Natural killer cell treated with Interleukin-12 subunit alpha and Interleukin-12 subunit beta and Interleukin-15 and Interleukin-18, amount 100 ng/mL, for 72 hours (primary cell): ENCODE data around the gene CDC42BPB. TPM values are rescaled to one million over a fixed set of nuclear protein-coding genes. Genes with fewer than 3 reads are reported as not detected.

Source experiments
- ATAC-seq, 2 donors: fragments of 150-1000 bp; cut with Tn5 transposase in 1 of 2; sonication (Bioruptor Pico), chemical (Tn5 transposase) in 1 of 2; 2 replicates each; pipeline ENCODE4 v1.10.0; 2021
- DNase-seq: peaks from one replicate; pipeline ENCODE4 v3.0.0; 2022; ENCODE audit warnings: low spot score
- H3K27ac Mint-ChIP-seq, 2 donors: 1 replicate in 1 of 2; 2 replicates in 1 of 2; pipeline ENCODE4 v1.8.0; 2022; ENCODE audit warnings: mixed read lengths in 2 of 2, mild to moderate bottlenecking in 1 of 2, moderate library complexity in 1 of 2
- H3K27me3 Mint-ChIP-seq, 2 donors: 1 replicate in 1 of 2; 2 replicates in 1 of 2; pipeline ENCODE4 v1.8.0; 2022; ENCODE audit warnings: mixed read lengths in 2 of 2
- H3K36me3 Mint-ChIP-seq: one replicate; pipeline ENCODE4 v1.8.0; 2022; ENCODE audit warnings: mixed read lengths
- H3K4me1 Mint-ChIP-seq, 2 donors: 1 replicate in 1 of 2; 2 replicates in 1 of 2; pipeline ENCODE4 v1.8.0; 2022; ENCODE audit warnings: low read depth in 2 of 2, mixed read lengths in 2 of 2, mild to moderate bottlenecking in 1 of 2
- H3K4me3 Mint-ChIP-seq: one replicate; pipeline ENCODE4 v1.8.0; 2022; ENCODE audit warnings: mixed read lengths
- H3K9me3 Mint-ChIP-seq: 2 replicates; pipeline ENCODE4 v1.8.0; 2022; ENCODE audit warnings: mixed read lengths
- total RNA-seq, 2 donors: library from RNA; stranded (reverse); gene quantifications; one replicate each; pipeline ENCODE4 v1.2.3, GENCODE V29; 2022

The CDC42BPB gene
- total RNA-seq, 2 donors from 2014 or later = 2.2 to 3.6 TPM

DNA sequence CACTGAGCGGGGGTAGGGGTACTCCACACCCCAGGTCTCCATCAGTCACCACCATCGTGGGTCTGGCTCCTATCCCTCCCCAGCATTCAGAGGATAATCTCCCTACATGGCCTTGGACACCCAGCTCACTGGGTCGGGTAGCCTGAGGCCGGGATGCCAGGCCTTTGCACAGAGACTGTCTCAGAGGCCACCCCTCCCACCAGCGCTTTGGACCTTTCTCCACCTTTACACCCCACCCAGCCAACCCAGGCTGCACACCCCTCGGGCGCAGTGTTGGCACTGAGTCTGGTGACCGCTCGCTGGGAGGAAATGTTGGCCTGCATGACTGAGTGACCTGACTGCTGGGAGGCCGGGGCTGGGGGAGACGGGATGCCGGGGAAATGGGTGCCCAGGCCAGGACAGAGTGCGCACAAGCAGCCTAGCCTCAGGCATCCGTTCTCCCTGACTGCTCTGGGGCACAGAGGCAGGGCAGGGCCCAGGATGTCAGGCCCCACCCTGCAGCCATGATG lies 16.1 kb upstream of the CDC42BPB start:
- Mint-ChIP-seq H3K36me3 (no peaks in the 10 kb centered on the region), H3K9me3 (no peaks in the 10 kb centered on the region), H3K4me3 (no peak overlapping the region), H3K27me3 (peaks cover 0 to 4% of the 10 kb centered on the region in 2 donors), H3K4me1 (no peaks in the 10 kb centered on the region), H3K27ac (no peak overlapping the region)
- DNase-seq (no peak), ATAC-seq (no peak)

DNA sequence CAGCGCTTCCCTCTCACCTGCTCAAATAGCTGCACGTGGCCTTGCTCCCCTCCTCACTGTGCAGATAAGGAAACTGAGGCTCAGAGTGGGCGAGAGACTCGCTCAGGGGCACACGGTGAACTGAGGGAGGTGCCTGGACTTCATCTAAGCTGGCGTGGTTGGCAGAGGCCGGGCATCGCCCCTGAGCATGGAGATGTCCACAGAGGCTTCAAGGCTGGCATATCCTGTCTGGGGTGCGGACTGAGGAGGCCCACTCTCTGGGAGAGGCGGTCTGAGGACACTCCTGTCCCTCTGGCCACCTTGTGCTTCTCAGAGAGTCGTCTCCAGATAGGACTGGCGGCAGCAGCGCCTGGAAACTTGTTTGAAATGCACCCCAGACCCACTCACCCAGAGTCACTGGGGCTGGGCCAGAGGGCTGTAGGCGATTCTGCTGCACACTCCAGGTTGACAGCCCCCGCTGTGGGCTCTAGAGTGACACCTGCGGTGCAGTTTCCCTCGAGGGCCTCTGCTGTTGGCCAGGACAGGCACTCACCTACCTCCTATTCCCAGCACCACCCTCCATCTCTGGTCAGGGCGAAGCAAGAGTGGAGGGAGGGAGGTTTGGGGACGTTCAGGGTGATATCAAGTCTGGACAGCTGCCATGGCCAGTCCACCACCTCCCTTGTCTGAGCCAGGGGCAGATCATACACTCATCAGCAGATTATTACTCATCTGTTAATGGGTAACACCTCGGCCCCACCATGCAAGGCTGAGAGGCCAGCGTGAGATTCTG lies 15.4 kb upstream of the CDC42BPB start:
- no peak overlapping the region for H3K27ac Mint-ChIP-seq
- no peak for ATAC-seq

DNA sequence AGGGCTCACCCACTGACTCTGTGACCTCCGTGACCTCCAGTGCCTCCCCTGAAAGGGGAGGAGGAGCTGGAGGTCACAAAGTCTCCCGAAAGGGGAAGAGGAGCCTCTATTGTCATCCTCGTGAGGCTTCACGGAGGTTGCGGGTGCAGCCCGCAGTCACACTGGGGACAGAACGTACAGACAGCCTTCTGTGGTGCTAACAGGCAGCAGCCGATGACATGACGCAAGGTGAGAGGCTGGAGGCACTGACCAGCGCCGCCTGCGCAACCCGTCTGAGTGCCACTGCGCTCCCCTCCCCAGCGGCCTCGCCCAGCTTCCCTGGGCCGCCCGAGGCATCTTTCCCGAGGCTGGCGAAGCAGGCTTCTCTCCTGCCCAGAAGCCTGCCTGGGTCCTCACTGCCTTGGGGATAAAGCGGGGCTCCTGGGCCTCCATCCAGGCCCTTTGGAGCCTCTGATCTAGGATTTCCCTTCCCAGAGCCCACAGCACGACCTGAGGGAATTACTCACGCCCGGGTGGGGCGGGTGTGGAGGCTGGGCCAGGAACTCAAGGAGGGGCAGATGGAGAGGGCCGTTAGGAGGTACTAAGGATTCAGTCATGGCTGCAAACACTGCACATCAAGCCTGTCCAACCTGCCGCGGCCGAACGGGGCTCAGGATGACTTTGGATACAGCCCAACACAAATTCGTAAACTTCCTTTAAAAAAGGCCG lies 14.3 kb upstream of the CDC42BPB start:
- no peak overlapping the region for H3K4me3 Mint-ChIP-seq
- H3K36me3 Mint-ChIP-seq = no peaks in the 10 kb centered on the region
- H3K4me1 Mint-ChIP-seq = no peaks in the 10 kb centered on the region
- ATAC-seq = no peak
- H3K27ac Mint-ChIP-seq = no peak overlapping the region
- H3K9me3 Mint-ChIP-seq = no peaks in the 10 kb centered on the region
- DNase-seq = no peak
- H3K27me3 Mint-ChIP-seq = peaks cover 0 to 4% of the 10 kb centered on the region in 2 donors

More for the DNA sequence above, 15.4 kb upstream of the CDC42BPB start:
- Mint-ChIP-seq H3K4me3 (no peak overlapping the region), H3K4me1 (no peaks in the 10 kb centered on the region), H3K9me3 (no peaks in the 10 kb centered on the region), H3K36me3 (no peaks in the 10 kb centered on the region), H3K27me3 (peaks cover 0 to 4% of the 10 kb centered on the region in 2 donors)
- DNase-seq = no peak

DNA sequence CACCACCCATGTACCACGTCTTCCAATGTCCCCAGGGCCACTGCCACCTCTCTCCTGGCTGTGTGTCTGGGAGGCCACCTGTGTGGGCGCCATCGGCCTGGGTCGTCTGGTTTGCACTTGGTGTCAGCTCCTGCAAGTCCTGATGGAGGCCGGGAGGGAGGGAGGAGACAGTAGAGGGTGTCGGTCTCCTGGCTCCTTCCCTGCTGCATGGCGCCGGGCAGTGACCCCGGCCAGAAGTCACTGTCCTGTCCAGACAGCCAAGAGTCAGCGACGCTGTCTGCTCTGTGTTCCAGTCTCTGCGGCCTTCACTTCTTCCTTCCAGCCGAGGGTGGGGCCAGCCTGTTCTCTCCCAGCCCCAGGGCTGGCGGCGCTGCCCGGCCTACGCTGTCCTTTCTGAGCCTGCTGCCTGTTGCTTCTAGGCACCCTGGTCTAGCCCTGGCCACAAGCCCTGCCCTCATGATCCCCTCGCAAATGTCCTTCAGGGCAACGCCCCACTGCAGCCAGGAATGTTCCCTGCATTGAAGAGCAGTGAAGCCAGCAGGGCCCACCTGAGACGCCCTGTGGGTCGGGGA lies 13.7 kb upstream of the CDC42BPB start:
- Mint-ChIP-seq H3K4me1 (no peaks in the 10 kb centered on the region), H3K4me3 (no peak overlapping the region), H3K27ac (no peak overlapping the region), H3K9me3 (no peaks in the 10 kb centered on the region), H3K27me3 (peaks cover 0 to 4% of the 10 kb centered on the region in 2 donors), H3K36me3 (no peaks in the 10 kb centered on the region)
- ATAC-seq (no peak), DNase-seq (no peak)

DNA sequence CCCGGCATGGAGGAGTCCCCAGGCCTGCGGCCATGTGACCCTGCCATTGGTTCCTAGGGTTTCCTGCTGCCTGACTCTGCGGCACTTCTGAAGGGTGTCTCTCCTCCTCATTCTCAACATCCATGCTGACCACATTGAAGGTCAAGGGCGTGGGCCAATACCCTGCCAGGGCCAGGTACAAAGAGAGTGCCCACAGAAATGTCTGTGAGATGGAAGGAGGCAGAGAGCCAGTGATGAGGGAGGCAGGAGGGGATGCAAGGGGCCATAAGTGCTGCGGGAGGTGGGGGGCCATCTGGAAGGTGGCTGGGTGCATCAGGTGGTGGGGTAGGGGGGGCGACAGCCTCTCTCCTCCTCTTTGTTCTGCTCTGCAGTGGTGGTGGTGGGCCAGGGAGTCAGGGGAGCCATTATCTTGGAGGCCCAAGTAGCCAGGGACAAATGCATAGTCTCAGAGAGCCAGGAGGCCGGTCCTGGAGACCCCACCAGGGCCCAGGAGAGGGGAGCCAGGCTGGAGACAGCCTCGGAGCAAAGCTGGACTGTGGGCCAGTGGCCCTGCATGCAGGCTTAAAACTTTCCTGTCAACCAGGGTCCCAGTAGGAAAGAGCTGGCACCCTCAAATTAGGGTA lies 13.0 kb upstream of the CDC42BPB start:
- H3K4me3 Mint-ChIP-seq = no peak overlapping the region
- H3K4me1 Mint-ChIP-seq = no peaks in the 10 kb centered on the region
- H3K36me3 Mint-ChIP-seq = no peaks in the 10 kb centered on the region
- ATAC-seq = no peak
- DNase-seq = no peak
- H3K27ac Mint-ChIP-seq = no peak overlapping the region
- H3K27me3 Mint-ChIP-seq = peaks cover 0 to 6% of the 10 kb centered on the region in 2 donors
- H3K9me3 Mint-ChIP-seq = no peaks in the 10 kb centered on the region

DNA sequence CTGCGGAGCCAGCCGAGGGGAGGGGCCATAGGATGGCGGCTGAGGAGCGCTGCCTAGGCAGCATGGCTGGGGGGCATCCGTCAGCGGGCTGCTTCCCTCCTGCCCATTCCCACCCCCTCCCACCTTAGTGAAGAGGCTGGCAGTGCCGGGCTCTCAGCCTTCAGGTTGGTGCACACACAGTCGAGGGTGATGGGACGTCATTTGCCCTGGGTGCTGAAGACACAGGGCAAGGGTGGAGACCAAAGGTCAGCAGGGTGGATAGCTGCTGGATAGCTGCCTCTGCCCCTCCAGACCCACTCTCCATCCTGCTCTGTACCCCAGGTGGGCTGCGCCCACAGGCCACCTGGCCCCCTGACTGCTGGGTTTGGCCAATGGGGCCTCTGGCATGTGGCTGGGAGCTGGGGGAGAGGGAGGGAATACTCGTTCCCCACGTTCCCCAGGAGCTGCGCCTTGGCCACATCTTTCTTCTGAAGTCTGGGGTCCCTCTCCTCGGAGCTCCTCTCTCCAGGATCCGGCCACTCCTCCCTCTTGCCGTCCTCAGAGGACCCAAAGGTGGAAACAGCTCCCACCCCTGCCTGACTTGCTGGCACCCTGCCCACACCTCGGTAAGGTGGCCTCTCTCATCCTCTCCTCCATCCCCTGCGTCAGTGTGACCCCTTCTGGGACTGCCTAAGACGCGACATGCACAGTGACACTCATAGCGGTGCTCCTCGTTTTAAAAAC lies 11.2 kb upstream of the CDC42BPB start:
- Mint-ChIP-seq H3K36me3 (no peaks in the 10 kb centered on the region), H3K4me3 (no peak overlapping the region), H3K27ac (no peak overlapping the region), H3K27me3 (peaks cover 4 to 9% of the 10 kb centered on the region in 2 donors), H3K9me3 (no peaks in the 10 kb centered on the region), H3K4me1 (no peaks in the 10 kb centered on the region)
- DNase-seq (no peak), ATAC-seq (peak in 1 of 2 donors; percentile 44)

DNA sequence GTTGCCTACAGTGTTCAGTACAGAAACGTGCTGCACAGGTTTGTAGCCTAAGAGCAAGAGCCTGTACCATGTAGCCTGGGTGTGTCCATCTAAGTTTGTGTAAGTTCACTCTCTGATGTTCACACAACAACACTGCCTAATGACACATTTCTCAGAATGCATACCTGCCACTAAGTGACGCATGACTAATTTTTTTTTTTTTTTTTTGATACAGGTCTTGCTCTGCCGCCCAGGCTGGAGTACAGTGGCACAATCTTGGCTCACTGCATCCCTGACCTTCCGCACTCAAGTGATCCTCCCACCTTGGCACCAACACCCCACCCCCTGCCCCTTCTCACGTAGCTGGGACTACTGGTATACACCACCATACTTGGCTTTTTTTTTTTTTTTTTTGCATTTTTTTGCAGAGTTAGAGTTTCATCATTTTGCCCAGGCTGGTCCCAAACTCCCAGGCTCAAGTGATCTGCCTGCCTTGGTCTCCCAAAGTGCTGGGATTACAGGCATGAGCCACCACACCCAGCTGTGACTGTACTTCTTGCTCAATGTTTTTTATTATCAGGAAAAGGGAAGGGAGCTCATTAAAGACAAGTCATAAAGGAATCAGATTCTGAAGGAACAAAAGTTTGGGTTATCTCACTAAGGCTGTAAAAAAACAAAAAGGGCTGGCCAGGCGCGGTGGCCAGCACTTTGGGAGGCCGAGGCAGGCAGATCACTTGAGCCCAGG lies 10.0 kb upstream of the CDC42BPB start:
- DNase-seq = no peak
- H3K4me1 Mint-ChIP-seq = no peaks in the 10 kb centered on the region
- H3K27me3 Mint-ChIP-seq = peaks cover 7 to 10% of the 10 kb centered on the region in 2 donors

DNA sequence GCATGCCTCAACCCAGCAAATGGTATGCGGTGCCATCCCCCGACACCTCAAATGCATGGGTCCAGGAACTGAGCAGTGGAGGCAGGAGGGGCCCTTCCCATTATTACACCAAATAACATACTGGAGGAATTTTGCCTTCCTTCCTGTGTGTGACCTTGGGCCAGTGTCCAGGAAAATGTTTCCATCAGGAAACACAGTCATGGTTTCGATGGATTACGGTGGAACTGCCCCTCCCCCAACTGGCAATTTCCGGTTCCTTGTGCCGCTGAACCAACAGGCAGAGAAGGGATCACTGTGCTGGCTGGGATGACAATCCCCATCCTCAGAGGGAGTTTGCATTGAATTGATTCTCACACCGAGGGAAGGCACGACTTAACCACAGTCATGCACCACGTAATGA lies 9.1 kb upstream of the CDC42BPB start:
- DNase-seq (no peak), ATAC-seq (no peak)
- Mint-ChIP-seq H3K27me3 (peaks cover 11 to 13% of the 10 kb centered on the region in 2 donors), H3K9me3 (no peaks in the 10 kb centered on the region), H3K4me3 (no peak overlapping the region), H3K27ac (no peak overlapping the region), H3K36me3 (no peaks in the 10 kb centered on the region), H3K4me1 (no peaks in the 10 kb centered on the region)

More for the DNA sequence above, 10.0 kb upstream of the CDC42BPB start:
- Mint-ChIP-seq H3K36me3 (no peaks in the 10 kb centered on the region), H3K27ac (no peak overlapping the region), H3K9me3 (no peaks in the 10 kb centered on the region), H3K4me3 (no peak overlapping the region)
- no peak for ATAC-seq

DNA sequence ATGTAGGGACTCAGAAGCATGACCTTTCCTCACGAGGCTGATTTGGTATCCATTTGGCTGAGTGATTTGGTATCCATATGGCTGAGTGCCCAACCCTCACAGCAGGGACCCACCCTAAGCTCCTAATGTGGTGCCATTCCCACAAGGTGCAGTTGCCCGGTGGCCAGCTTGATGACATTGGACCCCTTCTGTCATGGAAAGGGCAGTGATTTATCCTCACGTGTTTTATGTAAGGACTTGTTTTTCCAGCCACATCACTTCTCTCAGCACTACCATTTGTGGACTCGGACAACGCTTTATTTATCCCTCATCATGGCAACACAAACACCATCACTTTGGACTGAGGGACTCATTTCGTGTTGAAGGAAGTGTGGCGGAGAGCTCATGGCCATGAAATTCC lies 8.5 kb upstream of the CDC42BPB start:
- no peaks in the 10 kb centered on the region for H3K36me3 Mint-ChIP-seq
- H3K27ac Mint-ChIP-seq = no peak overlapping the region
- ATAC-seq (no peak), DNase-seq (no peak)
- H3K4me1 Mint-ChIP-seq = no peaks in the 10 kb centered on the region
- H3K4me3 Mint-ChIP-seq = no peak overlapping the region
- H3K27me3 Mint-ChIP-seq = peaks cover 13 to 14% of the 10 kb centered on the region in 2 donors
- H3K9me3 Mint-ChIP-seq = no peaks in the 10 kb centered on the region

DNA sequence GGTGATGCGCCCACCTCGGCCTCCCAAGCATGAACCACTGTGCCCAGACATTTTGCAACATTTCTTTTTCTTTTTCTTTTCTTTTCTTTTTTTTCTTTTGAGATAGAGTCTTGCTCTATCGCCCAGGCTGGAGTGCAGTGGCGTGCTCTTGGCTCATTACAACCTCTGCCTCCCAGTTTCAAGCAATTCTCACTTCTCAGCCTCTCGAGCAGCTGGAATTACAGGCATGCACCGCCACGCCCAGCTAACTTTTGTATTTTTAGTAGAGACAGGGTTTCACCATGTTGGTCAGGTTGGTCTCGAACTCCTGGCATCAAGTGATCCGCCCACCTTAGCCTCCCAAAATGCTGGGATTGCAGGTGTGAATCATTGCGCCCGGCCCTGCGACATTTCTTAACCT lies 7.6 kb upstream of the CDC42BPB start:
- Mint-ChIP-seq H3K9me3 (no peaks in the 10 kb centered on the region), H3K4me3 (no peak overlapping the region), H3K27ac (no peak overlapping the region), H3K27me3 (peaks cover 17 to 19% of the 10 kb centered on the region in 2 donors), H3K4me1 (no peaks in the 10 kb centered on the region), H3K36me3 (no peaks in the 10 kb centered on the region)
- no peak for DNase-seq
- ATAC-seq = no peak

DNA sequence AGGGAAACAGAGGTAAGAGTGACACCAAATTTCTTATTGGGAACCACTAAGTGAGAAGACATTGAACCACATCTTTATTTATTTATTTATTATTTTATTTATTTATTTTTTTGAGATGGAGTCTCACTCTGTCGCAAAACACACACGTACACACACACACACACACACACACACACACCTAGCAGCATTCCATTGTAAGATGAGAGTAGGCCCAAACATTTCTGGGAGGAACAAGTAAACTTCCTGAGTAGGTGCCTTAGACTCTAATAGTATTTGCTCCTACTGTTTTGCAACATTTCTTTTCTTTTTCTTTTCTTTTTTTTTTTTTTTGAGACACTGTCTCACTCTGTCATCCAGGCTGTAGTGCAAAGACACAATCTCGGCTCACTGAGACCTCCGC lies 7.1 kb upstream of the CDC42BPB start:
- no peaks in the 10 kb centered on the region for H3K9me3 Mint-ChIP-seq
- ATAC-seq = no peak
- no peaks in the 10 kb centered on the region for H3K4me1 Mint-ChIP-seq
- no peaks in the 10 kb centered on the region for H3K36me3 Mint-ChIP-seq
- H3K4me3 Mint-ChIP-seq = no peak overlapping the region
- H3K27ac Mint-ChIP-seq = no peak overlapping the region
- DNase-seq = no peak
- peaks cover 14 to 23% of the 10 kb centered on the region in 2 donors for H3K27me3 Mint-ChIP-seq

DNA sequence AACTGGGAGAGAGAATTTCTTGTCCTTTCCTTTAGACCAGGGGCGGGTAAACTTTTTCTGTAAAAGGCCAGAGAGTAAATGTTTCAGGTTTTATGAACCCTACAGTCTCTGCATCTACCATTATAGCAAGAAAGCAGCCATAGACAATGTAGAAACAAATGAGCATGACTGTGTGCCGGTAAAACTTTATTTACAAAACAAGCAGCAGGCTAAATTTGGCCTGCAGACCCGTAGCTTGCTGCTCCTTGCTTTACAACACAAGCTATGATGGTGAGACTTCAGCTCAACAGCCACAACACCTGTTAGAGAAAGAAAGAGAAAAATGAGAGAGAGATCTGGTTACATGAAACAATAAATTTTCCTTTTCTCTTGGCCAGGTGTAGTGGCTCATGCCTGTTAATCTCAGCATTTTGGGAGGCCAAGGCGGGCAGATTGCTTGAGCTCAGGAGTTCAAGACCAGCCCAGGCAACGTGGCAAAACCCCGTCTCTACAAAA lies 4.2 kb upstream of the CDC42BPB start:
- Mint-ChIP-seq H3K27me3 (peaks cover 16 to 23% of the 10 kb centered on the region in 2 donors), H3K36me3 (no peaks in the 10 kb centered on the region), H3K4me3 (no peak overlapping the region), H3K27ac (no peak overlapping the region), H3K4me1 (no peaks in the 10 kb centered on the region), H3K9me3 (no peaks in the 10 kb centered on the region)
- ATAC-seq (no peak), DNase-seq (no peak)
